ENCODE results near the gene EZR.

DNA sequence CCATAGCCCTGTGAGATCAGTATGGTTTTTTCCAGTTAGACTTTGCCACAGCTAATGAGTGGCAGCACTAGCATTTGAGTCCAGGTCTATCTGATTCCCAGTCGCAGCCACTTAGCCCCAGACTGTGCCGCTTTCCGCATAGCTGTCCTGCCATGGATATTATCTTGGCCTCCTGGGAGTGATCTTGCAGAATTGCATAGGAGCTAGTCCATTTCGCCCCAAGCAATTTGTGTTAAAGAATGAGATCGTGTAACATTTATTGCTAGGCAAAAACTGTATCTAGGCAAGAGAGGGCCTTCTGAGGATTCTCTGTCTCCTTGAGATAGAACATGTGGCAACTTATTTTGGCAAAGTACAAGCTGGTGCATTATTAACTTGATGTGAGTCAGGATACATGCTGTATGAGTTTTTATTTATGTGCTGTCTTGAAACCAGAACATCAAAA lies 74.2 kb downstream of the EZR start:
- TF ChIP-seq CTCF (IDR thresholded peaks at IDR 0.05) (no peak), ZFX (IDR thresholded peaks at IDR 0.05; ENCODE audit: borderline replicate concordance) (no peak)

Measured in 22Rv1 (cell line).